ENCODE data around the gene SNX1. TPM values are rescaled to one million over a fixed set of nuclear protein-coding genes. Genes with fewer than 3 reads are reported as not detected.
A peak's percentile ranks its signal among the peaks of the same experiment; 100 is the strongest.

SNX1 gene
- total and polyA plus RNA-seq, 10 of the 15 experiments (the other 5 are each of a cell fraction or from before 2014, with no cell fraction given): 17.8 to 115 (median 96.3) TPM

GRCh38 chr15:64164436-64164835 is 68.7 kb downstream of the SNX1 start (continued):
- no peak for TF ChIP-seq IKZF2 (IDR thresholded peaks at IDR 0.05)
- no peak for TF ChIP-seq CHD2 (IDR thresholded peaks at IDR 0.05; ENCODE audit: borderline replicate concordance, low read depth, low read length)
- no peak for TF ChIP-seq TCF3 (IDR thresholded peaks at IDR 0.05; ENCODE audit: borderline replicate concordance, insufficient read depth, low read depth, low read length)
- no peak for TF ChIP-seq MLLT1 (IDR thresholded peaks at IDR 0.05)
- TF ChIP-seq STAT1 (conservative IDR thresholded peaks at IDR 0.05): no peak

- ChIA-PET SMC1A (ENCODE audit: uncharacterized antibody, unreplicated experiment) (interaction anchor here (1.0 kb wide), 1 partner anchor 487 kb away, joined by 3 read pairs; no protein-coding TSS in a partner anchor), RAD21 (ENCODE audit: unreplicated experiment) (interaction anchor here (0.7 to 1.0 kb wide), 3 partner anchors 13 to 73 kb away, joined by 3 read pairs; partner anchors contain the start of gene CIAO2A), POLR2A (interaction anchor here (1.3 kb wide), 1 partner anchor 77 kb away, joined by 3 read pairs; no protein-coding TSS in a partner anchor), CTCF (interaction anchor here (1.5 kb wide), 1 partner anchor 13 kb away, joined by 6 read pairs; no protein-coding TSS in a partner anchor)
- H4K20me1 ChIP-seq (ENCODE audit: control insufficient read depth, insufficient read depth): no peaks in the 10 kb centered on the region
- no peak overlapping the region for H3K9ac ChIP-seq (ENCODE audit: control insufficient read depth, insufficient read depth, low read length)
- DNase-seq (ENCODE audit: low read depth, low spot score) (no peak), FAIRE-seq (no peak), ATAC-seq (no peak)
- in situ Hi-C loops (cut with MboI): no loop called here
- H3K79me2 ChIP-seq (ENCODE audit: control insufficient read depth, insufficient read depth, low read length): peaks cover 15% of the 10 kb centered on the region
- no peak overlapping the region for H3K27ac ChIP-seq (ENCODE audit: control insufficient read depth, insufficient read depth)
- intact Hi-C loops (cut with micrococcal nuclease; ENCODE audit: unreplicated experiment): no loop called here
- H3K36me3 ChIP-seq (ENCODE audit: control insufficient read depth in 2 of 2, insufficient read depth in 2 of 2, low read length in 1 of 2): peaks cover 1 to 2% of the 10 kb centered on the region in 2 experiments; a peak in 3 of 4 replicates
- H3K4me3 ChIP-seq: no peak overlapping the region
- no peak overlapping the region for H2AFZ ChIP-seq (ENCODE audit: control insufficient read depth, low read depth, low read length)
- 95% methylated on average over 5 of the region's 5 CpGs for WGBS (ENCODE audit: insufficient coverage, insufficient replicate concordance, low lambda C conversion rate, missing lambda C conversion rate)
- BruUV-seq (replicated peaks): no TSS peak
- H3K27me3 ChIP-seq (replicated peaks in 1 of 2; ENCODE audit: control insufficient read depth in 2 of 2, insufficient read depth in 2 of 2, low read length in 1 of 2): no peaks in the 10 kb centered on the region
- peaks cover 17% of the 10 kb centered on the region for H3K4me1 ChIP-seq (ENCODE audit: control insufficient read depth, insufficient read depth, low read length)
- 0 out of 2 replicates have a peak overlapping the region, but pooled peaks have one; percentile 5 for H3K4me2 ChIP-seq (ENCODE audit: control insufficient read depth, insufficient read depth)
- TF ChIP-seq ZSCAN29 (IDR thresholded peaks at IDR 0.05): no peak
- peak; percentile 17 for TF ChIP-seq BCL3 (IDR thresholded peaks at IDR 0.05; ENCODE audit: borderline replicate concordance, insufficient read depth, low read depth, low read length, poor library complexity, severe bottlenecking)
- 0 out of 2 replicates have a peak, but pooled peaks have one; percentile 36 for TF ChIP-seq TCF12 (IDR thresholded peaks at IDR 0.05; ENCODE audit: low read depth, low read length)
- H3K9me3 ChIP-seq (replicated peaks; ENCODE audit: control insufficient read depth, insufficient read depth, low read length): no peaks in the 10 kb centered on the region
These were observed 70.5 kb downstream of the SNX1 start for GRCh38 chr15:64166102-64166890.

All from GM12878 (cell line).